CD14-positive monocyte (primary cell): ENCODE measurements around the gene WDR70. TPM values are rescaled to one million over a fixed set of nuclear protein-coding genes. Genes with fewer than 3 reads are reported as not detected.

ENCODE experiments used
- DNase-seq, 3 donors: peaks; one replicate each; pipeline ENCODE4 v3.0.0-alpha.2; 2011 to 2022
- H2AFZ ChIP-seq: 2 replicates; pipeline ENCODE4 v1.6.0; 2012; ENCODE audit warnings: mild to moderate bottlenecking, low read depth, low read length, inconsistent platforms; ENCODE audit not compliant: insufficient read depth, poor library complexity, severe bottlenecking
- H3K27ac ChIP-seq, 2 donors: 1 replicate in 1 of 2; 2 replicates in 1 of 2; pipeline ENCODE4 v1.5.1; 2012 to 2013; ENCODE audit warnings: low read length in 2 of 2, control low read depth in 1 of 2, inconsistent platforms in 1 of 2, low read depth in 1 of 2, mild to moderate bottlenecking in 1 of 2
- H3K27me3 ChIP-seq, 2 donors: one replicate each; pipeline versions ENCODE4 v1.6.0 to v1.6.1; 2011 to 2013; ENCODE audit warnings: low read length in 2 of 2; ENCODE audit not compliant: control insufficient read depth in 2 of 2, insufficient read depth in 2 of 2
- H3K36me3 ChIP-seq, 2 donors: replicated peaks in 1 of 2; 1 replicate in 1 of 2; 2 replicates in 1 of 2; pipeline versions ENCODE4 v1.5.1 to v1.6.1; 2012 to 2013; ENCODE audit warnings: low read length in 2 of 2, control low read depth in 1 of 2, inconsistent platforms in 1 of 2, mild to moderate bottlenecking in 1 of 2; ENCODE audit not compliant: insufficient read depth in 2 of 2, control insufficient read depth in 1 of 2
- H3K4me1 ChIP-seq, 2 donors: 1 replicate in 1 of 2; 2 replicates in 1 of 2; pipeline versions ENCODE4 v1.5.1 to v1.6.1; 2012 to 2013; ENCODE audit warnings: low read length in 2 of 2, control low read depth in 1 of 2, inconsistent platforms in 1 of 2, mild to moderate bottlenecking in 1 of 2, moderate library complexity in 1 of 2; ENCODE audit not compliant: insufficient read depth in 2 of 2, control insufficient read depth in 1 of 2
- H3K4me2 ChIP-seq: replicated peaks from 2 replicates; pipeline ENCODE3; 2012; ENCODE audit warnings: low read length, moderate library complexity, mild to moderate bottlenecking; ENCODE audit not compliant: poor library complexity, severe bottlenecking; ENCODE audit errors: extremely low read depth
- H3K4me3 ChIP-seq, 3 experiments: fragments of 200-600 bp in 1 of 3; sonication (generic) in 1 of 3; replicated peaks in 1 of 3; 1 replicate in 2 of 3; 2 replicates in 1 of 3; pipeline ENCODE4 v1.5.1; 2011 to 2013; ENCODE audit warnings: low read length in 3 of 3, mild to moderate bottlenecking in 3 of 3, control low read depth in 2 of 3, low read depth in 2 of 3, inconsistent platforms in 1 of 3, moderate library complexity in 1 of 3
- H3K79me2 ChIP-seq: 2 replicates; pipeline ENCODE4 v1.6.0; 2012; ENCODE audit warnings: mild to moderate bottlenecking, control low read depth, inconsistent platforms, low read length, moderate library complexity; ENCODE audit not compliant: insufficient read depth
- H3K9ac ChIP-seq: 2 replicates; pipeline ENCODE4 v1.6.0; 2017; ENCODE audit warnings: low read length, mild to moderate bottlenecking; ENCODE audit not compliant: insufficient read depth, poor library complexity, severe bottlenecking
- H3K9me3 ChIP-seq, 2 donors: replicated peaks in 1 of 2; 1 replicate in 1 of 2; 2 replicates in 1 of 2; pipeline versions ENCODE4 v1.5.1 to v1.6.1; 2012 to 2013; ENCODE audit warnings: low read length in 2 of 2, control low read depth in 1 of 2; ENCODE audit not compliant: control insufficient read depth in 1 of 2, insufficient read depth in 1 of 2
- H4K20me1 ChIP-seq: 2 replicates; pipeline ENCODE4 v1.6.0; 2012; ENCODE audit warnings: mild to moderate bottlenecking, low read length, control low read depth, moderate library complexity; ENCODE audit not compliant: insufficient read depth
- H3K27ac Mint-ChIP-seq, 7 donors: one replicate each; pipeline ENCODE4 v1.8.0; 2020; ENCODE audit warnings: mild to moderate bottlenecking in 7 of 7, mixed read lengths in 7 of 7, moderate library complexity in 6 of 7, inconsistent platforms in 2 of 7
- H3K27me3 Mint-ChIP-seq, 3 donors: one replicate each; pipeline ENCODE4 v1.8.0; 2021 to 2022; ENCODE audit warnings: low read depth in 3 of 3, mild to moderate bottlenecking in 3 of 3, mixed read lengths in 3 of 3, moderate library complexity in 3 of 3, inconsistent platforms in 1 of 3
- H3K36me3 Mint-ChIP-seq, 2 donors: one replicate each; pipeline ENCODE4 v1.8.0; 2020; ENCODE audit warnings: mixed read lengths in 2 of 2, inconsistent platforms in 1 of 2, mild to moderate bottlenecking in 1 of 2
- H3K4me1 Mint-ChIP-seq: one replicate; pipeline ENCODE4 v1.8.0; 2020; ENCODE audit warnings: mild to moderate bottlenecking, mixed read lengths
- H3K4me3 Mint-ChIP-seq, 2 donors: one replicate each; pipeline ENCODE4 v1.8.0; 2020; ENCODE audit warnings: mild to moderate bottlenecking in 2 of 2, mixed read lengths in 2 of 2, moderate library complexity in 1 of 2
- H3K9me3 Mint-ChIP-seq, 7 donors: one replicate each; pipeline ENCODE4 v1.8.0; 2020 to 2022; ENCODE audit warnings: mixed read lengths in 7 of 7, mild to moderate bottlenecking in 6 of 7, moderate library complexity in 6 of 7, inconsistent platforms in 2 of 7
- CTCF ChIP-seq: fragments of 200-600 bp; IDR thresholded peaks from one replicate; pipeline ENCODE4 v1.8.0; 2022; ENCODE audit warnings: antibody characterized with exemption, mild to moderate bottlenecking
- WGBS: methylation state at CpG from one replicate; pipeline ENCODE4 v1.1.5; 2013; ENCODE audit warnings: missing lambda C conversion rate; ENCODE audit not compliant: insufficient coverage; 5-methylcytosine and 5-hydroxymethylcytosine counted together
- intact Hi-C, 2 donors: fragments of 100-400 bp; cut with micrococcal nuclease; formaldehyde crosslinking; loops; one replicate each; pipeline versions ENCODE4 v1.15.0 to v1.15.1; 2023
- polyA plus RNA-seq, 3 donors: library from polyadenylated mRNA; depleted of rRNA in 1 of 3; unstranded in 2 of 3; stranded (reverse) in 1 of 3; fragments of 300-500 nt in 2 of 3; fragments of >200 nt in 1 of 3; fragmentation: Illumina TruSeq in 2 of 3; gene quantifications; 1 replicate in 2 of 3; 2 replicates in 1 of 3; pipeline ENCODE4 v1.2.3, GENCODE V29; 2012 to 2021

WDR70 gene
- polyA plus RNA-seq, 3 donors, result 13.1 to 21.0 (median 19.1) TPM

GRCh38 chr5:37391591-37391990, 12.5 kb downstream of the WDR70 start:
- Histone ChIP-seq H3K27ac (peak overlapping the region in 1 of 2 donors; percentile 82), H3K79me2 (no peaks in the 10 kb centered on the region), H3K36me3 (peaks cover 17 to 34% of the 10 kb centered on the region in 2 donors), H3K27me3 (no peaks in the 10 kb centered on the region), H3K4me1 (peaks cover 7 to 9% of the 10 kb centered on the region in 2 donors), H3K9ac (peak overlapping the region; percentile 12), H3K4me2 (peak overlapping the region; percentile 60), H3K4me3 (peak overlapping the region; percentile 9 to 58 (median 38)), H4K20me1 (no peaks in the 10 kb centered on the region), H3K9me3 (no peaks in the 10 kb centered on the region), H2AFZ (peak overlapping the region; percentile 59)
- no peaks in the 10 kb centered on the region for H3K27me3 Mint-ChIP-seq
- peak overlapping the region; percentile 47 to 92 (median 84) for H3K27ac Mint-ChIP-seq
- H3K36me3 Mint-ChIP-seq, result peaks cover 33 to 58% of the 10 kb centered on the region in 2 donors
- intact Hi-C loops, result no loop called here
- WGBS, result 0% methylated on average over 1 of the region's 3 CpGs
- peak; percentile 24 to 41 (median 31) for DNase-seq
- H3K4me1 Mint-ChIP-seq, result peaks cover 14% of the 10 kb centered on the region
- H3K4me3 Mint-ChIP-seq, result peak overlapping the region; percentile 53 to 79
- TF ChIP-seq CTCF, result no peak
- no peaks in the 10 kb centered on the region for H3K9me3 Mint-ChIP-seq

GRCh38 chr5:37396352-37396751, 17.2 kb downstream of the WDR70 start:
- Histone ChIP-seq H3K4me2 (peak overlapping the region; percentile 30), H3K9me3 (no peaks in the 10 kb centered on the region), H3K27me3 (no peaks in the 10 kb centered on the region), H3K4me3 (no peak overlapping the region), H3K36me3 (peaks cover 34 to 70% of the 10 kb centered on the region in 2 donors), H2AFZ (no peak overlapping the region), H3K79me2 (no peaks in the 10 kb centered on the region), H3K9ac (no peak overlapping the region), H3K4me1 (peaks cover 9 to 11% of the 10 kb centered on the region in 2 donors), H3K27ac (peak overlapping the region; percentile 10 to 64), H4K20me1 (no peaks in the 10 kb centered on the region)
- 43% methylated on average over 2 of the region's 5 CpGs for WGBS
- H3K27me3 Mint-ChIP-seq, result no peaks in the 10 kb centered on the region
- H3K9me3 Mint-ChIP-seq, result no peaks in the 10 kb centered on the region
- no peak for TF ChIP-seq CTCF
- intact Hi-C loops, result no loop called here
- H3K4me3 Mint-ChIP-seq, result peak overlapping the region in 1 of 2 donors; percentile 44
- H3K36me3 Mint-ChIP-seq, result peaks cover 49 to 68% of the 10 kb centered on the region in 2 donors
- H3K4me1 Mint-ChIP-seq, result peaks cover 13% of the 10 kb centered on the region
- peak overlapping the region in 6 of 7 donors; percentile 70 to 81 (median 72) for H3K27ac Mint-ChIP-seq
- peak in 1 of 3 donors; percentile 14 for DNase-seq
